Trophoblast cell (in vitro differentiated cells and primary cell): ENCODE measurements around the gene VEPH1.

Experiments used
- DNase-seq, 2 donors: peaks; one replicate each; pipeline ENCODE4 v3.0.0-alpha.2; 2016
- H2AFZ ChIP-seq: 2 replicates; pipeline ENCODE4 v1.6.1; 2013; ENCODE audit warnings: low read length, moderate library complexity, mild to moderate bottlenecking; ENCODE audit not compliant: insufficient read depth, poor library complexity
- H2AK5ac ChIP-seq: 2 replicates; pipeline ENCODE4 v1.6.1; 2013; ENCODE audit warnings: mild to moderate bottlenecking, low read length
- H2BK120ac ChIP-seq: 2 replicates; pipeline ENCODE4 v1.6.1; 2013; ENCODE audit warnings: low read length, mild to moderate bottlenecking, moderate library complexity; ENCODE audit not compliant: insufficient read depth, poor library complexity
- H2BK12ac ChIP-seq: 2 replicates; pipeline ENCODE4 v1.6.1; 2013; ENCODE audit warnings: mild to moderate bottlenecking, low read length, moderate library complexity
- H2BK5ac ChIP-seq: 2 replicates; pipeline ENCODE4 v1.6.1; 2013; ENCODE audit warnings: low read length, low read depth, moderate library complexity, mild to moderate bottlenecking; ENCODE audit not compliant: poor library complexity
- H3K14ac ChIP-seq: 2 replicates; pipeline ENCODE4 v1.6.1; 2013; ENCODE audit warnings: mild to moderate bottlenecking, low read length
- H3K18ac ChIP-seq: 2 replicates; pipeline ENCODE4 v1.6.1; 2013; ENCODE audit warnings: mild to moderate bottlenecking, low read length
- H3K23ac ChIP-seq: 2 replicates; pipeline ENCODE4 v1.6.1; 2013; ENCODE audit warnings: low read length
- H3K27ac ChIP-seq: 2 replicates; pipeline ENCODE4 v1.5.1; 2013; ENCODE audit warnings: low read depth, mild to moderate bottlenecking, inconsistent platforms, low read length, moderate library complexity
- H3K27me3 ChIP-seq: 2 replicates; pipeline ENCODE4 v1.6.1; 2013; ENCODE audit warnings: inconsistent platforms, mild to moderate bottlenecking, low read length, moderate library complexity; ENCODE audit not compliant: insufficient read depth
- H3K36me3 ChIP-seq, 2 experiments: 1 replicate in 1 of 2; 2 replicates in 1 of 2; pipeline ENCODE4 v1.6.1; 2013; ENCODE audit warnings: low read length in 2 of 2, mild to moderate bottlenecking in 2 of 2, moderate library complexity in 1 of 2; ENCODE audit not compliant: insufficient read depth in 2 of 2, control insufficient read depth in 1 of 2
- H3K4ac ChIP-seq: 2 replicates; pipeline ENCODE4 v1.6.1; 2013; ENCODE audit warnings: low read depth, mild to moderate bottlenecking, low read length, moderate library complexity
- H3K4me1 ChIP-seq, 2 experiments: 1 replicate in 1 of 2; 2 replicates in 1 of 2; pipeline ENCODE4 v1.6.1; 2013; ENCODE audit warnings: low read length in 2 of 2, mild to moderate bottlenecking in 2 of 2, moderate library complexity in 1 of 2; ENCODE audit not compliant: insufficient read depth in 2 of 2, control insufficient read depth in 1 of 2
- H3K4me2 ChIP-seq: 2 replicates; pipeline ENCODE4 v1.6.1; 2013; ENCODE audit warnings: inconsistent platforms, mild to moderate bottlenecking, low read length, moderate library complexity
- H3K4me3 ChIP-seq: 2 replicates; pipeline ENCODE4 v1.5.1; 2013; ENCODE audit warnings: mild to moderate bottlenecking, low read depth, low read length, inconsistent platforms
- H3K79me1 ChIP-seq: one replicate; pipeline ENCODE4 v1.6.1; 2013; ENCODE audit warnings: low read length
- H3K79me2 ChIP-seq: 2 replicates; pipeline ENCODE4 v1.6.1; 2013; ENCODE audit warnings: low read length, mild to moderate bottlenecking; ENCODE audit not compliant: control insufficient read depth, insufficient read depth, poor library complexity
- H3K9ac ChIP-seq: 2 replicates; pipeline ENCODE4 v1.6.1; 2013; ENCODE audit warnings: mild to moderate bottlenecking, low read length
- H3K9me3 ChIP-seq: 2 replicates; pipeline ENCODE4 v1.6.1; 2013; ENCODE audit warnings: low read depth, mild to moderate bottlenecking, control low read depth, inconsistent platforms, low read length; ENCODE audit not compliant: insufficient read depth
- H4K12ac ChIP-seq: 2 replicates; pipeline ENCODE4 v1.6.1; 2013; ENCODE audit warnings: low read depth, mild to moderate bottlenecking, low read length, moderate library complexity
- H4K8ac ChIP-seq: 2 replicates; pipeline ENCODE4 v1.6.1; 2013; ENCODE audit warnings: low read depth, mild to moderate bottlenecking, low read length, moderate library complexity
- H4K91ac ChIP-seq: one replicate; pipeline ENCODE4 v1.6.1; 2013; ENCODE audit warnings: low read depth, mild to moderate bottlenecking, low read length, moderate library complexity
- WGBS: extraction: QIAGEN DNeasy Blood & Tissue Kit; methylation state at CpG from one replicate; pipeline ENCODE4 v1.1.7; 2013; ENCODE audit warnings: missing lambda C conversion rate; ENCODE audit not compliant: insufficient read length, insufficient coverage; ENCODE audit errors: extremely low coverage; 5-methylcytosine and 5-hydroxymethylcytosine counted together

VEPH1 gene

DNA sequence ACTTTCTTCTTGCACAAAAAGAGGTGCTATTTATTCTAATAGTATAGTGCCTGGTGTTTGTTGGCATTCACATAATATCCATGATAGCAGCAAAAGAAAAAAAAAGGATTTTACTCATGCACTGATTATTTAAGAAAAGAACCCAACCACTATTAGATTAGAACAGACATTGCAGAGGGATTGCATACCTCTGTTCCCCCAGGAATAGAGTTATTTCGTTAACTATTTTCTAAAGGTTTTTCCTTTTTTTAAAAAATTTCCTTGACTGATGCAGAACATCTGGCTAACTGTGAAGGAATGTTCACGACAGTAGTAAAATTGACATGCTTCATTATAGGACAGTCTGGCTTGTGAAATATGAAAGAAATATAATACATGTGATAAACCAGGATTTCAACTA lies 203.1 kb downstream of the VEPH1 start:
- no peak overlapping the region for H3K18ac ChIP-seq
- H3K79me1 ChIP-seq: no peaks in the 10 kb centered on the region
- H2AK5ac ChIP-seq: no peak overlapping the region
- no peak overlapping the region for H3K9ac ChIP-seq
- DNase-seq: no peak
- H3K14ac ChIP-seq: no peak overlapping the region
- no peak overlapping the region for H3K27ac ChIP-seq
- no peaks in the 10 kb centered on the region for H3K9me3 ChIP-seq
- H3K36me3 ChIP-seq: no peaks in the 10 kb centered on the region
- no peak overlapping the region for H2BK12ac ChIP-seq
- no peak overlapping the region for H2BK120ac ChIP-seq
- H3K23ac ChIP-seq: no peak overlapping the region
- no peak overlapping the region for H2BK5ac ChIP-seq
- no CpG with 5 or more reads among the region's 2 CpGs for WGBS
- H3K4me3 ChIP-seq: no peak overlapping the region
- H3K27me3 ChIP-seq: no peaks in the 10 kb centered on the region
- H4K91ac ChIP-seq: no peak overlapping the region
- no peak overlapping the region for H3K4ac ChIP-seq
- no peak overlapping the region for H2AFZ ChIP-seq
- no peak overlapping the region for H4K8ac ChIP-seq
- no peak overlapping the region for H4K12ac ChIP-seq
- no peak overlapping the region for H3K4me2 ChIP-seq
- no peaks in the 10 kb centered on the region for H3K4me1 ChIP-seq
- H3K79me2 ChIP-seq: no peaks in the 10 kb centered on the region

DNA sequence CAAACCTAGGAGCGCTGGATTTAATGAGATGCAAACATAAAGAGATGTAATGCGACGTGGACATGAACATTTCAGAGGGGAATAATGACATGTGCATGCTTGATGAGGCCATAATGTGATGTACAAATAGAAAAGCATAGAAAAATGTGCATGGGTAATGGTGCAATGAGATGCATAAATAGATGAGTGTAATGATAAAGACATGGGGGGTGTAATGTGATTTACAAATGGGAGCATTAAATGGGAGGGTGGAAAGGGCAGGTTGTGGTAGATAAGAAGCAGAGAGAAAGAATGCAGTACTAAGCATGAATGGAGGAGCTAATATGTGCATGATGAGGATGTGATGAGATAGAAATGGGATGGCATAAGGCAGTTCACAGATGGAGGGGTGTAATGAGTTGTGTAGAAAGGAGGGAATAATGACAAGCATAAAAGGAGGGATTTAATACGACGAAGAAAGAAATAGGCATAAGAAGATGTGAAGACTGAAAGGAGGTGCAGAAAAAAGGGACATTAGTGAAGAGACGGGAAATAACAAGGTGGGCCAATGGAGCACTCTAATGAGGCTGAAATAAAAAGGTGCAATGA lies 205.8 kb downstream of the VEPH1 start:
- no peak for DNase-seq
- no peak overlapping the region for H3K23ac ChIP-seq
- no peak overlapping the region for H2AFZ ChIP-seq
- no peak overlapping the region for H4K91ac ChIP-seq
- no peaks in the 10 kb centered on the region for H3K79me2 ChIP-seq
- H3K14ac ChIP-seq: no peak overlapping the region
- H4K12ac ChIP-seq: no peak overlapping the region
- no peak overlapping the region for H3K9ac ChIP-seq
- no peak overlapping the region for H2BK12ac ChIP-seq
- no peak overlapping the region for H3K4me3 ChIP-seq
- H3K9me3 ChIP-seq: no peaks in the 10 kb centered on the region
- H3K4me2 ChIP-seq: no peak overlapping the region
- H2BK5ac ChIP-seq: no peak overlapping the region
- 100% methylated on average over 2 of the region's 6 CpGs for WGBS
- H3K4me1 ChIP-seq: no peaks in the 10 kb centered on the region
- no peak overlapping the region for H2AK5ac ChIP-seq
- H3K27me3 ChIP-seq: no peaks in the 10 kb centered on the region
- H3K27ac ChIP-seq: no peak overlapping the region
- no peak overlapping the region for H2BK120ac ChIP-seq
- H3K4ac ChIP-seq: no peak overlapping the region
- no peaks in the 10 kb centered on the region for H3K36me3 ChIP-seq
- no peaks in the 10 kb centered on the region for H3K79me1 ChIP-seq
- H4K8ac ChIP-seq: no peak overlapping the region
- H3K18ac ChIP-seq: no peak overlapping the region

DNA sequence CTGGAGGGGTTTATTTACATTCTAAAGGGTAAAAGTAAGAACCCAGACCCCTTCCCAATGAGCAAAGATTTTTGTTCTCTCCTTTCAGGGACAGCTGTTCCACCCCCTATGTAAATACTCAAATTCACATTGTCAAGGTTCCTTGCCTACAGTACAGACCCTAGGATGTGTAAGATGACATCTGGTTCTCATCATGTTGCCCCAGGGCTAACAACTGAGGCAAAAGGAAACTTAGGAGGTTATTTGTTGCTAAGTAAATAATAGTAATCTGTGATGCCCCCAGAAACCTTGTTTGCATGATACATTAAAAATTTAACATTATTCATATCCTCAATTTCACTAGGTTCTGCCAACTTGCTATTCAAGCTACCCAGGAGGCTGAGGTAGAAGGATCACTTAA lies 208.3 kb downstream of the VEPH1 start:
- no peak overlapping the region for H3K23ac ChIP-seq
- no peak overlapping the region for H3K14ac ChIP-seq
- H4K91ac ChIP-seq: no peak overlapping the region
- H3K36me3 ChIP-seq: no peaks in the 10 kb centered on the region
- no peak overlapping the region for H2AK5ac ChIP-seq
- H3K9ac ChIP-seq: no peak overlapping the region
- no peak overlapping the region for H4K12ac ChIP-seq
- H2BK12ac ChIP-seq: no peak overlapping the region
- H3K4me1 ChIP-seq: peaks cover 0 to 3% of the 10 kb centered on the region in 2 experiments
- no peaks in the 10 kb centered on the region for H3K27me3 ChIP-seq
- no peak overlapping the region for H3K4me2 ChIP-seq
- H3K9me3 ChIP-seq: no peaks in the 10 kb centered on the region
- no peak overlapping the region for H4K8ac ChIP-seq
- H3K4ac ChIP-seq: no peak overlapping the region
- H2BK5ac ChIP-seq: no peak overlapping the region
- no peak overlapping the region for H3K18ac ChIP-seq
- no peak overlapping the region for H3K4me3 ChIP-seq
- H3K79me1 ChIP-seq: no peaks in the 10 kb centered on the region
- no peak for DNase-seq
- H2BK120ac ChIP-seq: no peak overlapping the region
- H3K79me2 ChIP-seq: no peaks in the 10 kb centered on the region
- H2AFZ ChIP-seq: no peak overlapping the region
- H3K27ac ChIP-seq: no peak overlapping the region

DNA sequence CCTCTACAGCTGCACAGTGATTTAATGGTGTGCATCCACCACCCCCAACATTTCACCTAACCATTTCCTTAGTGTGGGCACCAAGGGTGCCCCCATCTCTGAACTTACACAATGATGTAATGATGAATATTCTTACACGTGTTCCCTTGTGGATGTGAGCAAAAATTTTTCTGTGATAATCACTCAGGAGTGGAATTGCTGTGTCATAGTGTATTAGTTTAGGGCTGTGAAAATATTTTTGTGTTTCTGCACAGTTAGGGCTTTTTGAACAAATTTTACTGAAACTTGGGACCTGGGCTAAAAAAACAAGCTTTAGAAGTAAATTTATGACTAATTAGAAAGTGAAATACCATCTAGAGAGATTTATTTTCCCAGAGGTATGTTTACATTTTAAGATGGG lies 208.7 kb downstream of the VEPH1 start:
- no peak overlapping the region for H3K4ac ChIP-seq
- no peaks in the 10 kb centered on the region for H3K36me3 ChIP-seq
- H2BK5ac ChIP-seq: no peak overlapping the region
- H2AFZ ChIP-seq: no peak overlapping the region
- H4K91ac ChIP-seq: no peak overlapping the region
- WGBS: no CpG with 5 or more reads among the region's 1 CpG
- no peak overlapping the region for H2AK5ac ChIP-seq
- no peaks in the 10 kb centered on the region for H3K27me3 ChIP-seq
- H4K12ac ChIP-seq: no peak overlapping the region
- no peaks in the 10 kb centered on the region for H3K9me3 ChIP-seq
- H3K14ac ChIP-seq: no peak overlapping the region
- H3K4me1 ChIP-seq: peaks cover 0 to 3% of the 10 kb centered on the region in 2 experiments
- H2BK120ac ChIP-seq: no peak overlapping the region
- no peak overlapping the region for H2BK12ac ChIP-seq
- H3K79me2 ChIP-seq: no peaks in the 10 kb centered on the region
- no peaks in the 10 kb centered on the region for H3K79me1 ChIP-seq
- no peak overlapping the region for H3K9ac ChIP-seq
- no peak overlapping the region for H3K23ac ChIP-seq
- DNase-seq: no peak
- no peak overlapping the region for H3K4me2 ChIP-seq
- H3K27ac ChIP-seq: no peak overlapping the region
- no peak overlapping the region for H3K18ac ChIP-seq
- H4K8ac ChIP-seq: no peak overlapping the region
- H3K4me3 ChIP-seq: no peak overlapping the region
